Vagina (tissue), 2 donors: ENCODE data around the gene NACC2. TPM values are rescaled to one million over a fixed set of nuclear protein-coding genes. Genes with fewer than 3 reads are reported as not detected.

ENCODE experiments used
- DNase-seq, 2 donors: peaks; one replicate each; pipeline ENCODE4 v3.0.0-alpha.2; 2017; ENCODE audit errors: extremely low spot score in 2 of 2
- H3K27ac ChIP-seq: fragments of 200-600 bp; sonication (generic); one replicate; pipeline ENCODE4 v1.5.1; 2019
- H3K27me3 ChIP-seq: fragments of 200-600 bp; sonication (generic); one replicate; pipeline ENCODE4 v1.5.1; 2019
- H3K36me3 ChIP-seq, 2 donors: fragments of 200-600 bp; sonication (generic); one replicate each; pipeline ENCODE4 v1.5.1; 2017 to 2019
- H3K4me1 ChIP-seq: fragments of 200-600 bp; sonication (generic); one replicate; pipeline ENCODE4 v1.5.1; 2019
- H3K4me3 ChIP-seq, 2 donors: fragments of 200-600 bp; sonication (generic); 1 replicate in 1 of 2; 2 replicates in 1 of 2; pipeline ENCODE4 v1.5.1; 2016 to 2019
- H3K9me3 ChIP-seq: fragments of 200-600 bp; sonication (generic); one replicate; pipeline ENCODE4 v1.5.1; 2019
- POLR2A ChIP-seq, 2 donors: fragments of 450-650 bp; IDR thresholded peaks; one replicate each; pipeline ENCODE4 v1.6.1; 2017; ENCODE audit warnings: antibody characterized with exemption in 2 of 2, mild to moderate bottlenecking in 2 of 2, moderate library complexity in 2 of 2
- POLR2AphosphoS5 ChIP-seq, 2 donors: sonication (generic); formaldehyde crosslinking; IDR thresholded peaks; one replicate each; pipeline ENCODE4 v1.9.0; 2017; ENCODE audit warnings: antibody characterized with exemption in 2 of 2, mild to moderate bottlenecking in 2 of 2, low read depth in 1 of 2; ENCODE audit not compliant: insufficient read depth in 1 of 2
- intact Hi-C: fragments of 100-400 bp; cut with DNase I; formaldehyde crosslinking; loops from one replicate; pipeline ENCODE4 v1.15.1; 2023
- total RNA-seq: library from RNA; depleted of rRNA; stranded (reverse); fragments of >200 nt; gene quantifications from one replicate; pipeline ENCODE4 v1.2.3, GENCODE V29; 2016
- TF ChIP-seq, protein P1 (sequence below), 3 experiments: fragments of 450-650 bp in 2 of 3; fragments of 200-600 bp in 1 of 3; sonication (generic) in 1 of 3; IDR thresholded peaks; one replicate each; pipeline ENCODE4 v1.5.1; 2017 to 2019; ENCODE audit warnings: antibody characterized with exemption in 3 of 3, mild to moderate bottlenecking in 2 of 3, moderate library complexity in 2 of 3

Gene NACC2
- total RNA-seq, 1 donor from 2014 or later: 21.1 TPM

DNA sequence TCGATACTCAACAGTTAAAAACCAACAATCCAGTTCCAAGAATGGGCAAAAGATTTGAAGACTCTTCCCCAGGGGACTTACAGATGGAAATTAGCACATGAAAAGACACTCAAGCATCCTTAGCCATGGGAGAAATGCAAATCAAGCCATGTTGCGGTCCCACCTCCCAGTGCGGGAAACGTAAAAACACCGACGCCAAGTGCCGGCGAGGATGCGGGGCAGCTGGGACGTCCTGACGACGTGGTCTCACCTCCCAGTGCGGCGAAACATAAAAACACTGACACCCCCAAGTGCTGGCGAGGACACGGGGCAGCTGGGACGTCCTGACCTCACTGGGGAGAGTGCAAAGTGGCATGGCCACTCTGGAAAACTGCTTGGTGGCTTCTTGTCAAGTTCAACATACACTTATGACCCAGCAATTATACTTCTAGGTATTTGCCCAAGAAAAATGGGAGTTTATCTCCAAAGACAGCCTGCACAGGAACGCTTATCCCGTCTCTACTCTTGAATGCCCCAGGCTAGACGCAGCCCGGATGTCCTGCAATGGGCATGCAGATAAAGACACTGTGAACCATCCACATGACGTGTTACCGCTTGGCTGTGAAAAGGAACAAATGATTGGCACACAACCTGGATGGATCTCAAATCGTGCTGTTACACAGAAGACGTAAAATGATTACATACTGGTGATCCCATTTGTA is 73.8 kb downstream of the NACC2 start:
- H3K9me3 ChIP-seq: no peaks in the 10 kb centered on the region
- TF ChIP-seq, protein P1, sequence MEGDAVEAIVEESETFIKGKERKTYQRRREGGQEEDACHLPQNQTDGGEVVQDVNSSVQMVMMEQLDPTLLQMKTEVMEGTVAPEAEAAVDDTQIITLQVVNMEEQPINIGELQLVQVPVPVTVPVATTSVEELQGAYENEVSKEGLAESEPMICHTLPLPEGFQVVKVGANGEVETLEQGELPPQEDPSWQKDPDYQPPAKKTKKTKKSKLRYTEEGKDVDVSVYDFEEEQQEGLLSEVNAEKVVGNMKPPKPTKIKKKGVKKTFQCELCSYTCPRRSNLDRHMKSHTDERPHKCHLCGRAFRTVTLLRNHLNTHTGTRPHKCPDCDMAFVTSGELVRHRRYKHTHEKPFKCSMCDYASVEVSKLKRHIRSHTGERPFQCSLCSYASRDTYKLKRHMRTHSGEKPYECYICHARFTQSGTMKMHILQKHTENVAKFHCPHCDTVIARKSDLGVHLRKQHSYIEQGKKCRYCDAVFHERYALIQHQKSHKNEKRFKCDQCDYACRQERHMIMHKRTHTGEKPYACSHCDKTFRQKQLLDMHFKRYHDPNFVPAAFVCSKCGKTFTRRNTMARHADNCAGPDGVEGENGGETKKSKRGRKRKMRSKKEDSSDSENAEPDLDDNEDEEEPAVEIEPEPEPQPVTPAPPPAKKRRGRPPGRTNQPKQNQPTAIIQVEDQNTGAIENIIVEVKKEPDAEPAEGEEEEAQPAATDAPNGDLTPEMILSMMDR (IDR thresholded peaks at IDR 0.05): no peak
- TF ChIP-seq POLR2AphosphoS5 (IDR thresholded peaks at IDR 0.05; ENCODE audit: insufficient read depth in 1 of 2, low read depth in 1 of 2): no peak
- TF ChIP-seq POLR2A (IDR thresholded peaks at IDR 0.05): no peak
- no peaks in the 10 kb centered on the region for H3K27me3 ChIP-seq
- DNase-seq: no peak
- H3K36me3 ChIP-seq: no peaks in the 10 kb centered on the region
- H3K4me3 ChIP-seq: no peak overlapping the region
- no peak overlapping the region for H3K27ac ChIP-seq
- intact Hi-C loops: no loop called here
- H3K4me1 ChIP-seq: peaks cover 17% of the 10 kb centered on the region

- TF ChIP-seq, protein P1 (IDR thresholded peaks at IDR 0.05): no peak
- no peak for TF ChIP-seq POLR2A (IDR thresholded peaks at IDR 0.05)
- TF ChIP-seq POLR2AphosphoS5 (IDR thresholded peaks at IDR 0.05; ENCODE audit: insufficient read depth in 1 of 2, low read depth in 1 of 2): no peak
- intact Hi-C loops: no loop called here
- no peaks in the 10 kb centered on the region for H3K9me3 ChIP-seq
- H3K27ac ChIP-seq: no peak overlapping the region
- H3K4me3 ChIP-seq: no peak overlapping the region
- H3K36me3 ChIP-seq: peaks cover 0 to 2% of the 10 kb centered on the region in 2 donors
- DNase-seq: no peak
- H3K4me1 ChIP-seq: peaks cover 17% of the 10 kb centered on the region
- no peaks in the 10 kb centered on the region for H3K27me3 ChIP-seq
Observed at GRCh38 chr9:136020671-136021070, 74.4 kb downstream of the NACC2 start.

GRCh38 chr9:136020206-136020605 is 74.9 kb downstream of the NACC2 start:
- peaks cover 0 to 6% of the 10 kb centered on the region in 2 donors for H3K36me3 ChIP-seq
- DNase-seq: no peak
- H3K4me1 ChIP-seq: peaks cover 17% of the 10 kb centered on the region
- TF ChIP-seq POLR2A (IDR thresholded peaks at IDR 0.05) (no peak), POLR2AphosphoS5 (IDR thresholded peaks at IDR 0.05; ENCODE audit: insufficient read depth in 1 of 2, low read depth in 1 of 2) (no peak)
- TF ChIP-seq, protein P1 (IDR thresholded peaks at IDR 0.05): no peak
- H3K27ac ChIP-seq: no peak overlapping the region
- H3K27me3 ChIP-seq: no peaks in the 10 kb centered on the region
- no peaks in the 10 kb centered on the region for H3K9me3 ChIP-seq
- intact Hi-C loops: no loop called here
- H3K4me3 ChIP-seq: no peak overlapping the region

- H3K36me3 ChIP-seq: peaks cover 0 to 6% of the 10 kb centered on the region in 2 donors
- H3K27ac ChIP-seq: no peak overlapping the region
- H3K9me3 ChIP-seq: no peaks in the 10 kb centered on the region
- TF ChIP-seq, protein P1 (IDR thresholded peaks at IDR 0.05): no peak
- TF ChIP-seq POLR2AphosphoS5 (IDR thresholded peaks at IDR 0.05; ENCODE audit: insufficient read depth in 1 of 2, low read depth in 1 of 2) (no peak), POLR2A (IDR thresholded peaks at IDR 0.05) (no peak)
- DNase-seq: no peak
- peaks cover 11% of the 10 kb centered on the region for H3K4me1 ChIP-seq
- no peaks in the 10 kb centered on the region for H3K27me3 ChIP-seq
- no peak overlapping the region for H3K4me3 ChIP-seq
- intact Hi-C loops: no loop called here
Observed at GRCh38 chr9:136019681-136020060, 75.4 kb downstream of the NACC2 start.

DNA sequence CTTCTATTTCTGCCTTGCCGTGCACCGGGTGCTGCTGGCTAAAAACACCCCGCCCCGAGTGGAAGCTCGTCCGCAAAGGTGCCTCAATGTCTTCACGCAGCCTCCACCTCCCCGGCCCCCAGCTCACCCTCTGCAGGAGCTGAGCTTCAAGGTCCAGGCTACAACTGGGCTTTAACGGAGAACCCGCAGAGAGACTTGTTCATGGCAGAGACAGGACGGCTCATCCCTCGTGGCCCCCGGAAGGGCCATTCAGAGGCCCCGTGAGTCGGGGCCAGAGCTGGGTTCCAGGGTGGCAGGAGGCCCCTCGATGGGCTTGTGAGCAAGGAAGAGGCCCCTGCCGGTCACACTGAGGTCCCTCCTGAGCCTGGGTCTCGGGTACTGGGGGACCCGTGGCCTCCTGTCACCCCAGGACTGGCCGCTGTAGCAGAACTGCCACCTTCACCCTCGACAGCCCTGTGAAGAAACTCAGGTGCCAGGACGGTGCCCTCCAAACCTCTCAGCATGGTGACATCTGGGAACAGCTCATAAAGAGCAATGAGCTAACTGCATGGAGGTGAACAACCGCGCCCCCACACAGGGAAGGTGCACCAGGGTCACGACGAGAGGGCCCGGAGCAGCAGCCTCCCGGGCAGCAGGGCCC is 75.9 kb downstream of the NACC2 start:
- TF ChIP-seq POLR2AphosphoS5 (IDR thresholded peaks at IDR 0.05; ENCODE audit: insufficient read depth in 1 of 2, low read depth in 1 of 2) (no peak), POLR2A (IDR thresholded peaks at IDR 0.05) (no peak)
- TF ChIP-seq, protein P1 (IDR thresholded peaks at IDR 0.05): no peak
- intact Hi-C loops: no loop called here
- Histone ChIP-seq H3K4me3 (no peak overlapping the region), H3K27ac (no peak overlapping the region), H3K27me3 (no peaks in the 10 kb centered on the region), H3K36me3 (peaks cover 0 to 6% of the 10 kb centered on the region in 2 donors), H3K9me3 (no peaks in the 10 kb centered on the region), H3K4me1 (peaks cover 10% of the 10 kb centered on the region)
- DNase-seq: no peak
